ENCODE measurements around the gene ZBTB20. TPM values are rescaled to one million over a fixed set of nuclear protein-coding genes. Genes with fewer than 3 reads are reported as not detected.

The ZBTB20 gene
- total RNA-seq, 2 experiments from 2014 or later, result 8.1 TPM

- no peaks in the 10 kb centered on the region for H3K9me3 Mint-ChIP-seq (ENCODE audit: insufficient read depth)
- no peaks in the 10 kb centered on the region for H3K27me3 Mint-ChIP-seq (ENCODE audit: low read depth)
- H3K27ac Mint-ChIP-seq, result no peak overlapping the region
- no peaks in the 10 kb centered on the region for H3K36me3 Mint-ChIP-seq (ENCODE audit: low read depth)
- ChIA-PET POLR2A (no interaction called here), CTCF (no interaction called here)
- ATAC-seq (no peak), DNase-seq (no peak)
- peaks cover 10% of the 10 kb centered on the region for H3K4me1 Mint-ChIP-seq (ENCODE audit: low read depth)
- no peak overlapping the region for H3K4me3 Mint-ChIP-seq
These were observed 294.1 kb downstream of the ZBTB20 start for GRCh38 chr3:114852966-114853365.

GRCh38 chr3:114850898-114851297 lies 296.2 kb downstream of the ZBTB20 start:
- Mint-ChIP-seq H3K4me3 (no peak overlapping the region), H3K9me3 (ENCODE audit: insufficient read depth) (no peaks in the 10 kb centered on the region), H3K27ac (no peak overlapping the region), H3K4me1 (ENCODE audit: low read depth) (peaks cover 2% of the 10 kb centered on the region), H3K36me3 (ENCODE audit: low read depth) (no peaks in the 10 kb centered on the region), H3K27me3 (ENCODE audit: low read depth) (no peaks in the 10 kb centered on the region)
- ChIA-PET CTCF (no interaction called here), POLR2A (no interaction called here)
- no peak for DNase-seq
- no peak for ATAC-seq

GRCh38 chr3:114848643-114849350 lies 298.3 kb downstream of the ZBTB20 start:
- ChIA-PET POLR2A (no interaction called here), CTCF (no interaction called here)
- no peak overlapping the region for H3K4me3 Mint-ChIP-seq

GRCh38 chr3:114848082-114848481 lies 299.0 kb downstream of the ZBTB20 start:
- Mint-ChIP-seq H3K36me3 (ENCODE audit: low read depth) (no peaks in the 10 kb centered on the region), H3K4me1 (ENCODE audit: low read depth) (no peaks in the 10 kb centered on the region), H3K27ac (no peak overlapping the region), H3K9me3 (ENCODE audit: insufficient read depth) (no peaks in the 10 kb centered on the region), H3K4me3 (no peak overlapping the region), H3K27me3 (ENCODE audit: low read depth) (no peaks in the 10 kb centered on the region)
- ATAC-seq (no peak), DNase-seq (no peak)
- CTCF ChIA-PET, result no interaction called here
- POLR2A ChIA-PET, result no interaction called here

More at GRCh38 chr3:114848643-114849350, 298.3 kb downstream of the ZBTB20 start:
- H3K9me3 Mint-ChIP-seq (ENCODE audit: insufficient read depth), result no peaks in the 10 kb centered on the region
- no peak overlapping the region for H3K27ac Mint-ChIP-seq
- H3K36me3 Mint-ChIP-seq (ENCODE audit: low read depth), result no peaks in the 10 kb centered on the region
- H3K4me1 Mint-ChIP-seq (ENCODE audit: low read depth), result no peaks in the 10 kb centered on the region
- no peak for DNase-seq
- ATAC-seq, result no peak
- H3K27me3 Mint-ChIP-seq (ENCODE audit: low read depth), result no peaks in the 10 kb centered on the region

GRCh38 chr3:114847564-114847963 lies 299.5 kb downstream of the ZBTB20 start:
- Mint-ChIP-seq H3K9me3 (ENCODE audit: insufficient read depth) (no peaks in the 10 kb centered on the region), H3K27ac (no peak overlapping the region), H3K36me3 (ENCODE audit: low read depth) (no peaks in the 10 kb centered on the region), H3K4me1 (ENCODE audit: low read depth) (no peaks in the 10 kb centered on the region), H3K4me3 (no peak overlapping the region), H3K27me3 (ENCODE audit: low read depth) (no peaks in the 10 kb centered on the region)
- ChIA-PET POLR2A (no interaction called here), CTCF (no interaction called here)
- DNase-seq (no peak), ATAC-seq (no peak)

GRCh38 chr3:114846779-114847178 lies 300.3 kb downstream of the ZBTB20 start:
- H3K27me3 Mint-ChIP-seq (ENCODE audit: low read depth), result no peaks in the 10 kb centered on the region
- H3K36me3 Mint-ChIP-seq (ENCODE audit: low read depth), result no peaks in the 10 kb centered on the region
- POLR2A ChIA-PET, result no interaction called here
- H3K9me3 Mint-ChIP-seq (ENCODE audit: insufficient read depth), result no peaks in the 10 kb centered on the region
- H3K4me3 Mint-ChIP-seq, result no peak overlapping the region
- CTCF ChIA-PET, result no interaction called here
- no peaks in the 10 kb centered on the region for H3K4me1 Mint-ChIP-seq (ENCODE audit: low read depth)
- no peak overlapping the region for H3K27ac Mint-ChIP-seq
- DNase-seq, result no peak
- no peak for ATAC-seq

- ChIA-PET POLR2A (no interaction called here), CTCF (interaction anchor here (1.0 kb wide), 1 partner anchor 34 kb away, joined by 3 read pairs; no protein-coding TSS in a partner anchor)
- Mint-ChIP-seq H3K36me3 (ENCODE audit: low read depth) (no peaks in the 10 kb centered on the region), H3K4me1 (ENCODE audit: low read depth) (no peaks in the 10 kb centered on the region), H3K9me3 (ENCODE audit: insufficient read depth) (no peaks in the 10 kb centered on the region), H3K4me3 (no peak overlapping the region), H3K27ac (no peak overlapping the region), H3K27me3 (ENCODE audit: low read depth) (no peaks in the 10 kb centered on the region)
- ATAC-seq, result no peak
- DNase-seq, result no peak
These were observed 300.8 kb downstream of the ZBTB20 start for GRCh38 chr3:114846252-114846651.

GRCh38 chr3:114841515-114841914 lies 305.6 kb downstream of the ZBTB20 start:
- ChIA-PET POLR2A (no interaction called here), CTCF (no interaction called here)
- no peaks in the 10 kb centered on the region for H3K4me1 Mint-ChIP-seq (ENCODE audit: low read depth)
- no peak overlapping the region for H3K4me3 Mint-ChIP-seq
- H3K9me3 Mint-ChIP-seq (ENCODE audit: insufficient read depth), result no peaks in the 10 kb centered on the region
- DNase-seq (no peak), ATAC-seq (no peak)
- no peaks in the 10 kb centered on the region for H3K27me3 Mint-ChIP-seq (ENCODE audit: low read depth)
- H3K27ac Mint-ChIP-seq, result no peak overlapping the region
- no peaks in the 10 kb centered on the region for H3K36me3 Mint-ChIP-seq (ENCODE audit: low read depth)

GRCh38 chr3:114839476-114839875 lies 307.6 kb downstream of the ZBTB20 start:
- no peaks in the 10 kb centered on the region for H3K4me1 Mint-ChIP-seq (ENCODE audit: low read depth)
- no peak for DNase-seq
- POLR2A ChIA-PET, result no interaction called here
- H3K27ac Mint-ChIP-seq, result no peak overlapping the region
- no peaks in the 10 kb centered on the region for H3K27me3 Mint-ChIP-seq (ENCODE audit: low read depth)
- CTCF ChIA-PET, result no interaction called here
- H3K4me3 Mint-ChIP-seq, result no peak overlapping the region
- H3K9me3 Mint-ChIP-seq (ENCODE audit: insufficient read depth), result no peaks in the 10 kb centered on the region
- H3K36me3 Mint-ChIP-seq (ENCODE audit: low read depth), result no peaks in the 10 kb centered on the region
- no peak for ATAC-seq

- no peak for ATAC-seq
- CTCF ChIA-PET, result no interaction called here
- Mint-ChIP-seq H3K27ac (no peak overlapping the region), H3K4me3 (no peak overlapping the region), H3K27me3 (ENCODE audit: low read depth) (no peaks in the 10 kb centered on the region), H3K36me3 (ENCODE audit: low read depth) (no peaks in the 10 kb centered on the region), H3K4me1 (ENCODE audit: low read depth) (no peaks in the 10 kb centered on the region), H3K9me3 (ENCODE audit: insufficient read depth) (no peaks in the 10 kb centered on the region)
- DNase-seq, result no peak
- POLR2A ChIA-PET, result no interaction called here
These were observed 309.1 kb downstream of the ZBTB20 start for GRCh38 chr3:114838025-114838424.

- Mint-ChIP-seq H3K36me3 (ENCODE audit: low read depth) (no peaks in the 10 kb centered on the region), H3K4me1 (ENCODE audit: low read depth) (no peaks in the 10 kb centered on the region), H3K4me3 (no peak overlapping the region), H3K27me3 (ENCODE audit: low read depth) (no peaks in the 10 kb centered on the region), H3K27ac (no peak overlapping the region), H3K9me3 (ENCODE audit: insufficient read depth) (no peaks in the 10 kb centered on the region)
- ChIA-PET CTCF (interaction anchor here (1.0 kb wide), 1 partner anchor 416 kb away, joined by 3 read pairs; no protein-coding TSS in a partner anchor), POLR2A (no interaction called here)
- ATAC-seq (no peak), DNase-seq (no peak)
These were observed 312.7 kb downstream of the ZBTB20 start for GRCh38 chr3:114834175-114834940.

GRCh38 chr3:114831861-114832260 lies 315.2 kb downstream of the ZBTB20 start:
- Mint-ChIP-seq H3K27ac (no peak overlapping the region), H3K4me3 (no peak overlapping the region), H3K36me3 (ENCODE audit: low read depth) (no peaks in the 10 kb centered on the region), H3K27me3 (ENCODE audit: low read depth) (no peaks in the 10 kb centered on the region), H3K9me3 (ENCODE audit: insufficient read depth) (no peaks in the 10 kb centered on the region), H3K4me1 (ENCODE audit: low read depth) (no peaks in the 10 kb centered on the region)
- ChIA-PET POLR2A (no interaction called here), CTCF (no interaction called here)
- no peak for ATAC-seq
- no peak for DNase-seq
